Body of pancreas (tissue), 4 donors: Measurements from ENCODE around the gene CYB5B. TPM values are rescaled to one million over a fixed set of nuclear protein-coding genes. Genes with fewer than 3 reads are reported as not detected.

Experiments
- ATAC-seq: fragments of 150-250 bp; one replicate; pipeline ENCODE4 v1.9.1; 2016
- DNase-seq, 4 donors: peaks; one replicate each; pipeline ENCODE4 v3.0.0-alpha.2; 2019
- H3K27ac ChIP-seq, 4 donors: fragments of 200-600 bp; sonication (generic); 1 replicate in 3 of 4; 2 replicates in 1 of 4; pipeline versions ENCODE4 v1.5.1 to v1.6.1; 2016 to 2019; ENCODE audit warnings: mild to moderate bottlenecking in 1 of 4, mixed read lengths in 1 of 4, moderate library complexity in 1 of 4
- H3K27me3 ChIP-seq, 2 donors: fragments of 200-600 bp; sonication (generic); one replicate each; pipeline ENCODE4 v1.6.0; 2016; ENCODE audit warnings: mild to moderate bottlenecking in 1 of 2
- H3K36me3 ChIP-seq, 2 donors: fragments of 200-600 bp; sonication (generic); replicated peaks in 1 of 2; 2 replicates each; pipeline ENCODE4 v1.5.1; 2016; ENCODE audit warnings: low read depth in 2 of 2; ENCODE audit not compliant: insufficient read depth in 1 of 2
- H3K4me1 ChIP-seq: fragments of 200-600 bp; sonication (generic); one replicate; pipeline ENCODE4 v1.6.0; 2016
- H3K4me3 ChIP-seq, 2 donors: fragments of 200-600 bp; sonication (generic); 1 replicate in 1 of 2; 2 replicates in 1 of 2; pipeline ENCODE4 v1.5.1; 2016 to 2019
- H3K9me3 ChIP-seq, 3 donors: fragments of 200-600 bp; sonication (generic); 1 replicate in 2 of 3; 2 replicates in 1 of 3; pipeline ENCODE4 v1.5.1; 2016
- CTCF ChIP-seq, 7 experiments: fragments of 450-650 bp in 4 of 7; fragments of 200-600 bp in 3 of 7; sonication (generic) in 3 of 7; IDR thresholded peaks; one replicate each; pipeline ENCODE4 v1.5.1; 2016 to 2019; ENCODE audit warnings: antibody characterized with exemption in 7 of 7
- POLR2A ChIP-seq, 3 donors: fragments of 450-650 bp; IDR thresholded peaks; one replicate each; pipeline ENCODE4 v1.6.1; 2016; ENCODE audit warnings: antibody characterized with exemption in 3 of 3, mild to moderate bottlenecking in 2 of 3
- WGBS, 2 donors: methylation state at CpG; one replicate each; pipeline ENCODE4 v1.1.5; 2017; 5-methylcytosine and 5-hydroxymethylcytosine counted together
- intact Hi-C: fragments of 100-400 bp; cut with DNase I; formaldehyde crosslinking; loops from one replicate; pipeline ENCODE4 v1.15.1; 2023
- total RNA-seq, 2 donors: library from RNA; depleted of rRNA; stranded (reverse); fragments of >200 nt; gene quantifications; one replicate each; pipeline ENCODE4 v1.1.0, GENCODE V29; 2016

CYB5B gene
- total RNA-seq, 2 donors from 2014 or later, result 8.2 to 20.0 TPM

DNA sequence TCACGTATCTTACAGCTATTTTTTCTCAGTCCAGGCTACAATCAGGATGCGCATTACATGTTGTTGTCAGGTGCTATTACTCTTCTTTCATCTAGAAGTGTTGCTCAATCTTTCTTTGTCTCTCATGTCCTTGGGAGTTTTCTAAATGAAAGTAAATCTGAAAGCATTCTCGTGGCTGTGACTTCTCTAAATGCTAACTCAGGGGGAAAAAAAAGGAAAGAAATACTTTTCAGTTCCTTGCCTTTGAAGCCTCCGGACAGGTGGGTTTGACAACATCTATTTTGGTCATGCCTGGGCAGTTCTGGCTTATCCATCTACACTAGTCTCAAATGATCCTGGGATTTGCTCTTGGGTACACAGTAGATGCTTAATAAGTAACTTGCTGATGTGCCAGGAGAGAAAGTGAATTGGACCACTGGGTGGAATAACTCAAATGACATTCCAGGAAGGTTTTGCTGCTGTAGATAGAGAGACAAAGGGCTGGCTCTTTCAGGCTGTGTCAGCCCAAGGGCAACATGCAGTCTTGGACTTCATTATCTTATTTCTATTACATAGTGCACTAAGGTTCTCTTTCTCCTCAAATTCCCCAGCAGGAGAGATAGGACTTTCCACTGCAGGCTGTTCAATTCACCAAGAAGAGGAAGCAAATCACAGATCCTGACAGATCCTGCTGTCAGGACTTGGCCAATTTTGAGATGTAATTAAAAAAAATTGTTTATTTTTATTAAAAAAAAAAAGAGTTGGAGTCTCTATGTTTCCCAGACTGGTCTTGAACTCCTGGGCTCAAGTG is 77.7 kb downstream of the CYB5B start:
- Histone ChIP-seq H3K4me3 (no peak overlapping the region), H3K27me3 (no peaks in the 10 kb centered on the region), H3K36me3 (no peaks in the 10 kb centered on the region), H3K27ac (no peak overlapping the region), H3K4me1 (peaks cover 4% of the 10 kb centered on the region), H3K9me3 (no peaks in the 10 kb centered on the region)
- WGBS, 2 donors, result 22 to 32% methylated on average over 4 of the region's 4 CpGs
- TF ChIP-seq POLR2A (IDR thresholded peaks at IDR 0.05) (no peak), CTCF (IDR thresholded peaks at IDR 0.05) (no peak)
- DNase-seq (no peak), ATAC-seq (peak; percentile 56)
- intact Hi-C loops, result no loop called here

DNA sequence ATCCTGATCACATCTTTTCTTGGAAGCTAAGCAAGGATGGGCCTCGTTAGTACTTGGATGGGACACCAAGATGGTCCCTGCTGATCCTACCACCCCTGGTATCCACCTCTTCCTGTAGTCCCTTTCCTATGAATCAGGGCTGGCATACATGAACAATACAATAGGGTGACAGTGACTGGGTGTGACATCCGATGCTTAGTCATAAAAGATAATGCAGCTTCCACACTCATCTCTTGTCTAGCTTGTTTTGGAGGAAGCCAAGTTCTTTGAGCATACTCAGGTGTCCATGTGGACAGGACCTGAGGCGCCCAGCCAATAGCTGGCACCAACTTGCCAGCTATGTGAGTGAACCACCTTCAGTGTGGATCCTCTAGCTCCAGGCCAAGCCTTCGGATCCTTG is 78.8 kb downstream of the CYB5B start:
- Histone ChIP-seq H3K9me3 (no peaks in the 10 kb centered on the region), H3K36me3 (no peaks in the 10 kb centered on the region), H3K27ac (no peak overlapping the region), H3K4me1 (peaks cover 4% of the 10 kb centered on the region), H3K4me3 (no peak overlapping the region), H3K27me3 (no peaks in the 10 kb centered on the region)
- 94 to 95% methylated on average over 3 to 4 of the region's 4 CpGs for WGBS, 2 donors
- DNase-seq (no peak), ATAC-seq (no peak)
- intact Hi-C loops, result no loop called here
- TF ChIP-seq POLR2A (IDR thresholded peaks at IDR 0.05) (no peak), CTCF (IDR thresholded peaks at IDR 0.05) (no peak)

GRCh38 chr16:69508033-69508755 is 83.8 kb downstream of the CYB5B start:
- no peaks in the 10 kb centered on the region for H3K9me3 ChIP-seq
- no peak overlapping the region for H3K4me3 ChIP-seq
- WGBS, 2 donors, result 61 to 65% methylated on average over 4 of the region's 4 CpGs
- H3K27ac ChIP-seq, result no peak overlapping the region
- intact Hi-C loops, result no loop called here
- TF ChIP-seq CTCF (IDR thresholded peaks at IDR 0.05), result no peak
- TF ChIP-seq POLR2A (IDR thresholded peaks at IDR 0.05), result no peak
- no peak for ATAC-seq
- no peaks in the 10 kb centered on the region for H3K27me3 ChIP-seq
- no peak for DNase-seq
- no peaks in the 10 kb centered on the region for H3K36me3 ChIP-seq
- no peaks in the 10 kb centered on the region for H3K4me1 ChIP-seq

GRCh38 chr16:69509125-69509524 is 84.7 kb downstream of the CYB5B start:
- TF ChIP-seq POLR2A (IDR thresholded peaks at IDR 0.05) (no peak), CTCF (IDR thresholded peaks at IDR 0.05) (no peak)
- no peaks in the 10 kb centered on the region for H3K36me3 ChIP-seq
- H3K4me1 ChIP-seq, result no peaks in the 10 kb centered on the region
- H3K9me3 ChIP-seq, result no peaks in the 10 kb centered on the region
- intact Hi-C loops, result no loop called here
- 70 to 73% methylated on average over 5 of the region's 5 CpGs for WGBS, 2 donors
- DNase-seq (no peak), ATAC-seq (no peak)
- no peak overlapping the region for H3K4me3 ChIP-seq
- H3K27ac ChIP-seq, result no peak overlapping the region
- no peaks in the 10 kb centered on the region for H3K27me3 ChIP-seq
